GM18507 (cell line): Measurements from ENCODE around the gene HINT2.

Source experiments
- DNase-seq: peaks from one replicate; pipeline ENCODE4 v3.0.0; 2011; ENCODE audit warnings: low read depth; ENCODE audit not compliant: insufficient read length; ENCODE audit errors: extremely low spot score
- FAIRE-seq: peaks from 2 replicates; lab custom pipeline; 2011; peaks lifted over from hg19 to GRCh38; lab: Jason Lieb, UNC

The HINT2 gene

DNA sequence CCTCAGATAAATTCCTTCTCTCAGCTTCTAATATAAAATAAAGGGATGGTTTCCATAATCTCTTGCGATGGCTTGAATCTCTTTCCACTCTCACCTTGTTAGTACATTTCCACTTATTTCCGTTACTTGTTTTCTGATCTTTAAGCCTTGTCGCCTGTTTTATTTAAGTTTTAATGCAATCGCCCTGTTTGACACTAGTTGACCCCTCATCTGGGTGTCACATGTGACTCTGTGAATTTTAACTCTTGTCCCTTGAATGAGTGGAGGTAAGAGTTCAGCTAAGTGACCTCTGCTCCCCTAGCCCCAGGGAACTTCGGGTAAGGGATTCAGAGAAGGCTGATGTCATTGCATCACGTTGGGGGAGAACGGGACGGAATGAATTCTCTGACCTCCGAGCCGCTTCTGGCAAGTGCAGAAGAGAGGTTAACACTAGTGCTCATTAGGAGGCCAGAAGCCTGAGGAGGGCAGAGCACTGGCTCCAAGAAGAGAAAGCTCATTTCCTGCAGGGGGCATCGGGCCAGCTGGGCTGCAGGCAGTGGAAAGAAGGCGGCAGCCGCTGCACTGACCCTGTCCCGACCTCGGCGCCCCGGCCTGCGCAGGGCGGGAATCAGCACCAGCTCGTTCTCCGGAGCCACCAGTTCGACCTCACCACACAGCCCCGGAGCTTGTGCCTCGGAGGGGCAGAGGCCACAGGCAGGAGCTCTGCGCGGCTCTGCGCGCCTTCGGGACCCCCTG is 569 bp downstream of the HINT2 start:
- peak; percentile 81 for FAIRE-seq

DNA sequence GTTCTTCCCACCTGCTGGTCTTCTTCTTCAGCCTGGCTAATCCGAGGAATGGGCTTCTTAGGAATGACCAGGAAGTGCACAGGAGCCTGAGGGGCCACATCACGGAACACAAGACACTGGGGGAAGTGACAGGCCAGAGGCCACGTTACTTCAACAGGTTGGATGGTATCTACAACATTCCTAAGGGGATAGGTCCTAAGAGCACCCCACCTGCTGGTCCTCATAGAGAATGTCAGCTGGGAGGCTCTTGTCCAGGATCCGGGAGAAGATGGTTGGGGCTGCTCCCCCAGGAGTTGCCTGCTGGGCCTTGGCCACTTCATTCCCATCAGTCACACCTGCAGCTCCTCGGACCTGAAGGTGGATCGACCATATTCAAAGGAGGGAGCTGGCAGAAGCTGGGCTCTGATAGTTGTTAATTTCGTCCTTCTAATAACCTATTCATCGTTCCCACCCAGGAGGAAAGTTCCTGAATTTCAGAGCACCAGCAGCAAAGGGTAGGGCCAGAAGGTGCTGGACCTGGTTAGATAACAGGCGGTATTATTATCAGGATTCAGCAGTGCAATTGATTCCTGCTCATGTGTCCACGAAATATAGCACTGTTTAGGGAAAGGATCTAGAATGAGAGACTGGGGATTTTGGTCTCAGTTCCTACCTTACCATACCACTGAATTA is 1.3 kb downstream of the HINT2 start:
- DNase-seq (no peak), FAIRE-seq (no peak)

More for the DNA sequence above, 569 bp downstream of the HINT2 start:
- DNase-seq = no peak

DNA sequence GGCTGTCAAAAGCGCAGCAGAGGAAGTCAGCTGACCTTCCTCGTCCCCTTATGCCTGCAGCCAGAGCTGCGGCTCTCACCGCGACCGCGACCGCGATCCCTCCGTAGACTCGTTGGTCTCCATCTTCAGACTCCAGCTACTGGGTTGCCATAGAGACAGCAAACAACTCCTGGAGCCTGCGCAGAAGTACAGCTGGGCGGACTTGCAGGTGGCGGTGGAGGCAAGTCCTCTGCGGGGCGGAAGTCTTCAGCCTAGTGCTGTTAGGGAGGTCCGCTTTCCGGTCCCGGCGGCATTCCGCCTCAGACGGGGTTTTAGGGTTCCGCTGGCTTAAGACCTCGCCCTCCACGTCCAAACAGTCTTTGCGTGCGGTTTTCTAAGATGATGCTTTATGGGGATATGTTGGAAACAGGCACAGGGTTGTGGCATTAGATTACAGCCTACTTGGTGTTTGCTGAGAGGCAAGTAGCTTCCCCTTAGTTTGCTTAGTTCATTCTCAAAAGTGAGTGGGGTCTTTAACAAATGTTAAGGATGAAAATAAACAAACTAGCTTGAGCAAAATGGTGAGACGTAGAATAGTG is 2.7 kb downstream of the HINT2 start, which contains the start of gene SPAG8:
Gene SPAG8 (minus strand): TSS at position 238 of the 578 bp plus-strand sequence. CDS start 115 bp downstream, at position 123.
- FAIRE-seq (peak; percentile 99), DNase-seq (peak; percentile 91)

DNA sequence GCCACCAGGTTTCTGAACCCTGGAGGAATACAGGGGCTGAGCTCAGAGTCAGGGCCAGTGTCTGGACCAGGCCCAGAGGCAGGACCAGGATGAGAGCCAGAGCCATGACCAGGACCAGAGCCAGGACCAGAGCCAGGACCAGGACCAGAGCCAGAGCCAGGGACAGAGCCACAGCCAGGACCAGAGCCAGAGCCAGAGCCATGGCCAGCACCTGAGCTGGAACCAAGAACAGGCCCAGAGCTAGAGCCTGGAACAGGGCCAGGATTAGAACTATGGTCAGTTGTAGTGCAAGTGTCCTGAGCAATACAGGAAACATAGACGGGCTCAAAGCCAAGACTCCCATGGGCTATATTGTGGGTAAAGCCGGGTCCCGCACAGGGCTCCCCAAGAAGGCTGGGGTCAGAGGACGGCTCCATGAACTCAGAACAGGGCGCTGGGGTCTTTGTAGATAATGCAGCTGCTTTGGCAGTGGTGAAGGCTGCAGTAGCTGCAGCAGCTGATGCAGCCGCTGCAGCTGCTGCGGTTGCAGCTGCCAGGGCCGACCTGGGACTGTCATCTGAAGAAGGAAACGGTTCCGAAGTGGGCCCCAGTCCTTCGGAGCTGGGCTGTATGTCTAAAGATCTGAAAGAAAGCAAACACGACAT is 3.3 kb downstream of the HINT2 start:
- no peak for FAIRE-seq
- DNase-seq = no peak

DNA sequence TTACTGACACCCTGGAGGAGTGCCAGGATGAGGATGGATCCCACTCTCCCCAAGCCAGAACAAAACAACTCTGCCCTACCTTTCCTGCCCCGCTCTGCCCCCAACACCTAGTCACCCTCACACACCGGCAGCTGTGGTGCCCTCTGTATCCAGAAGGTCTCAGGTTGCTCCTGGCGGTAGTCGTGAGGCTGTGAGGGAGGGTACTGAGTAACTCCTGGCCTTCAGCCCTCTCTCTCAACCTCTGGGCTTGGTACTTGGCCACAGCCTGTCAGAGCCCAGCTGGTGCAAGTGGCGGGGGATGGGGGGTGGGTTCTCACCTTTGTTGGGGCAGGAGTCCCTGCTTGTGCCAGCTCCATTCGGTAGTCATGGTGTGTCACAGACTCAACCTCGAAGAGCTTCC is 4.7 kb downstream of the HINT2 start:
- DNase-seq (no peak), FAIRE-seq (no peak)

DNA sequence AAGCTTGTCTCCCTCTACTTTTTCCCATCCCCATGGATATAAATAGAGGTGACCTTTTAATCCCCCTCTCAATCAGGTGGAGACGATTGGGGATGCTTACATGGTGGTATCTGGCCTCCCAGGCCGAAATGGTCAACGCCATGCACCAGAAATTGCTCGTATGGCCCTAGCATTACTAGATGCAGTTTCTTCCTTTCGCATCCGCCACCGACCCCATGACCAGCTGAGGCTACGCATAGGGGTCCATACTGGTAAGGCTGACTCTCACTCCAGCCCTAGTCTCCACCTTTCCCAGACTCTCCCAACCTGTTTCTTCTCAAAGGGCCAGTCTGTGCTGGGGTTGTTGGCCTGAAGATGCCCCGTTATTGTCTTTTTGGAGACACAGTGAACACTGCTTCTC is 6.4 kb downstream of the HINT2 start:
- FAIRE-seq (no peak), DNase-seq (no peak)

DNA sequence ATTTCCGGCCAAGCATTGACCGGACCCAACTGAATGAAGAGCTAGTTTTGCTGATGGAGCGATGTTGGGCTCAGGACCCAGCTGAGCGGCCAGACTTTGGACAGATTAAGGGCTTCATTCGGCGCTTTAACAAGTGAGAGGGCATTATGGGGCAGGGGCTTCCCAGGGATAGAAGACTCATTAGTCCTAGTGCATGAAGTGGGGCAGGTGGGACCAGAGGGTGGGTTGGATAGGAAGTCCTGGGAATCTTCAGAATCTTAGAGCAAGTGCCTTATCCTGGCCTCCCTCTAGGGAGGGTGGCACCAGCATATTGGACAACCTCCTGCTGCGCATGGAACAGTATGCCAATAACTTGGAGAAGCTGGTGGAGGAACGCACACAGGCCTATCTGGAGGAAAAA is 8.7 kb downstream of the HINT2 start:
- DNase-seq = no peak
- FAIRE-seq = no peak

DNA sequence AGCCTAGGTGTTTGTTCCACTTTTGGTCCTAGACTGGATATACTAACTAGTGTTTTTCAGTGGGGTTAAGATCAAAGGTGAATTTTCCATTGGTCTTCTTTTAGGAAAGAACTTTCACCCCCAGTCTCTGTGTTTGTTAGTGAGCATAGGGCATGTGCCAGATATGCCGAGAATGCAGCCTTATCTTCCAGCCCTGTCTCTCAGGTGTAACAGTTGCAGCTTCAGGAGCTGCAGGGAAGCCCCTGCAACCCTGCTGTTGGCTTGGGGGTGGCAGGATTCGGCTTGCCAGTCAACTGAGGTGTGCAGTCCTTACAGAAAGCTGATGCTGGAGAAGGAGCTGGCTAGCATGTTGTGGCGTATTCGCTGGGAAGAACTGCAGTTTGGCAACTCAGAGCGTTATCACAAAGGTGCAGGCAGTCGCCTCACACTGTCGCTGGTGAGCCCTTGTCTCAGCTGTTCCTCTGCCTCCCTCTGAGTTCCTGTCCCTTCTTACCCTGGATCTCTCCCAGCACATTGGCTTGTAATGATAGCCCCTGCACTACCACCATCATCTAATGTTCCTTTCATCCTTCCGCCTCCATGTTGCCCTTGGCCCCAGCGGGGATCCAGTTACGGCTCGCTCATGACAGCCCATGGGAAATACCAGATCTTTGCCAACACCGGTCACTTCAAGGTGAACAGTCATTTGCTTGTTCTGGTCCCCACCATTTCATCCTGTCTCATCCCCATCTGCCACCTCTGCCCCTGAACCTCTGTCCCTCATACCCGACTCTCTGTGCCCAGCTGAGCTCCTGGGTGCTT is 13.3 kb downstream of the HINT2 start:
- DNase-seq = no peak
- FAIRE-seq = no peak

DNA sequence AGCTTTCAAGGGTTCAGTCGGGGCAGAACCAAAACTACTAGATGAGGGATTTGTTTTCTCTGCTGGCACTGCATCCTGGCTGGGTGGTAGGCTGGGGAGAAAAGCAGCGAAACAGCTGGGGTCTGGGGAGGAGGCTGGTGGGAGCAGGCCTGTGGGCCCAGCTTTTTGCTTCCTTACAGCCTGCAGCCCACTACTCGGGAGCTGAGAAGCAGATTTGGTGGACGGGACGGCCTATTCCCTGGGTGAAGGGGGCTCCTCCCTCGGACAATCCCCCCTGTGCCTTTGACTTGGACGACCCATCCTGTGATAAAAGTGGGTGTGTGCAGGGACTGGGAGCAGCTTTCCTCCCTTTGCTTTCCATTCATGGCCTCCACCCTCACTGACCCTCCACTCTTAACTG is 14.3 kb downstream of the HINT2 start:
- DNase-seq (no peak), FAIRE-seq (no peak)

DNA sequence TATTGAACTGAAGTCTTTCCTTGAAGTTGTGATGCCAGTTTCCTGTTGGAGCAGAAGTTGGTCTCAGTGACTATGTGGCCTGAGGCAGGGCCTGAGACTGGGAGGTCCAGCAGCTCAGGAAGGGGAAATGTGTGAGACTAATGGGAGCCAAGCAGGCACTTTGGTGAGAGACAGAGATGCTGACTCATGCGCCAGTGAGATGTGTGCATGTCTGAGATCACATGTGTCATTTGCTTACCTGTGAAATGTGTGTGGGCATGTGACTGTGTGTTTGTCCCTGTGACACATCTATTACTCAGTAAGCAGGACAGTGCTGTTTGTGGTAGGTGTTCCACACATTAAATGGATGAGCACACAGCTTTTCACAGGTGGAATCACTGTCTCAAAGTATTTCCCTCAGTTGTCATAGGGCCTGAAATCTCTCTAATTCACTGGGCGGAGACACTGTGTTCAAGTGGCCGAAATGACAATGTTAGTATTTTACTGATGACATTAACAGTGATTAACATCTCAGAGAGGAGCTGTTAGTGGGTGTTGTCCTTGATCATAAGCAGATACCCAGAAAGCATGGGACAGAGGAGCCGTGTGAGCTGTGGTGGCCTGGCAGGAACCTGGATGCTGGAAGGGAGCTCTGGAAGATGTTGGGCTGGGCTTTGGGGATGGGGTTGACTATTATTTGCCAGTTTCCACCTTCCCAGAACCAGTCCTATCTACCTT is 16.0 kb downstream of the HINT2 start:
- peak; percentile 47 for FAIRE-seq
- DNase-seq = no peak

DNA sequence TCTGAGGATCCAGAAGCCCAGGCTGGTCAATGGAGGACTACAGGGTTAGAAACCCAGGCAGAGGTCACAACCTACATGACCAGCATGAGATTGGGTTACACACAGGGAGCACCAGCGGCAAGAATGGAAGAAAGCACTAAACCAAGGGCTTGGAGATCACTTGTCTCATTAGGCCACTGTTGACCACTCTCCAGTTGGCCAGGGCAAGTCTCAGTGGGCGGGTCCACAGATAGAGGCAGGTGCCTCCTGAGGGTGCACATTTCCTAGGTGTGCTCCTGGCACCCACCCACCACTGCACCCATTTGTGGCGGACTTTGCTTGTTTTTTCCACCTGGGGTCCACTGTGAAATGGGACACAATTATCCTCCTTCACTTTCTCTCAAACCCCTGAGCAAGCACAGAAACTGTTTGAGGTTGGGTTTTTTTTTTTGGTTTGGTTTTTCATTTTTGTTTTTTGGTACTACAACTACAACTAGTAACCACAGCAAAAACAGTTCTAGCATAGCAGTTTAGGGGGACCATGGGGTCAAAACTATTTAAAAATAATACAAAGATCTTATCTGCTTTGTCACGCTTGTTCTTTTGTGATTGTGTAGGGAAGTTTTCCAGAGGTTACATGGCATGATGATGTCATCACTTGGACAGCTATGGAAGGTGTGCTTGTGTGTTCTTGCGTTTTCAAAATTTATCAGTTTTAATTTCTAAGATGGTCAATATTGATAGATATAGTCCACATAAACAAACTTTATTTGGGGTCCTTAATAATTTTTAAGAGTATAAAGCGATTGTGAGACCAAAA is 17.3 kb downstream of the HINT2 start:
- FAIRE-seq (no peak), DNase-seq (no peak)

DNA sequence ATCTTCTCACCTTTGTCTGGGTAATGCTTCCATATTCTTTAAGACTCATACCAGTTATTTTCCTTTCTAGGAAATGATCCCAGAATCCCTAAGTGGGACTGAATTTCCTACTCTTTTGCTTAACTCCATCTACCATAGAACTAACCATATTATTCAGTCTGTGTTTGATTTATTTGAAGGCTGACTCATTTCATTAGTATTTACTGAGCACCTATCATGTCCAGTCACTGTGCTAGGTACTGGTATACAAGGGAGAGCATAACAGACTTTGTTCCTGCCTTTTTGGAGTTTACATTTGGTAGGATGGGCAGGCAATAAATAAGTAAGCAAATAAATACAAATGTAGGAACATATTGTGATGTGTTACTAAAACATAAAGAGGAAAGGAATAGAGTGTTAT is 19.1 kb downstream of the HINT2 start:
- FAIRE-seq (no peak), DNase-seq (no peak)

DNA sequence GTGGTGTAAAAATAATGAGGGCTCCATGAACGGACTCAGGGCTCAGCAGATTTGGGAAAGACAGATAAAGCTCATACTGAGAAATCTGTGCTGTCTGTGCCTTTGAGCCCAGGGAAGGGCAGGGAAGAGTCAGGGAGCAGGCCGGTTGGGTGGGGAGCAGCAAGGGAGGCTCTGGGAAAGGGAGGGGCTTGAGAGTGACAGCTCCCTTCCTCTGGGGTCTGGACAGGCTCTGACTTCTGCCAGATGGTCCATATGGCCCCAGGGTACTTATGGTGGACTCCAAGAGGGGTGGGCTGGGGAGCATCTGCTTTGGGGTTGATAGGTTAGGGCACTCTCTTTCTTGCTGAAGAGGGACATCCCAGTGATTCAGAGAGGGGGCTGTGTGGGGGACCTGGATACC is 21.4 kb downstream of the HINT2 start:
- no peak for FAIRE-seq
- DNase-seq = no peak

DNA sequence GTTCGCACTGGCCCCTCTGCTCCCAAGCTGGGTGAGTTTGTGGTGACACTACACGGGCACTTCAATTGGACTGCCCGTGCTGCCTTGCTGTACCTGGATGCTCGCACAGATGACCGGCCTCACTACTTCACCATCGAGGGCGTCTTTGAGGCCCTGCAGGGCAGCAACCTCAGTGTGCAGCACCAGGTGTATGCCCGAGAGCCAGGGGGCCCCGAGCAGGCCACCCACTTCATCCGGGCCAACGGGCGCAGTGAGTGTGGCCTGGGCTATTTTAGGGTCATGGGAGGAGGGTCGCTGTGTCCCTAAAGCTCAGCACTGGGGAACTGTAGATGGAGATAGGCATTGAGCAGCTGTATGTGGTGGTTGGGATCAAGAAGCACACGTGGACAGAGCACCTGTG is 22.0 kb downstream of the HINT2 start:
- DNase-seq (no peak), FAIRE-seq (no peak)

DNA sequence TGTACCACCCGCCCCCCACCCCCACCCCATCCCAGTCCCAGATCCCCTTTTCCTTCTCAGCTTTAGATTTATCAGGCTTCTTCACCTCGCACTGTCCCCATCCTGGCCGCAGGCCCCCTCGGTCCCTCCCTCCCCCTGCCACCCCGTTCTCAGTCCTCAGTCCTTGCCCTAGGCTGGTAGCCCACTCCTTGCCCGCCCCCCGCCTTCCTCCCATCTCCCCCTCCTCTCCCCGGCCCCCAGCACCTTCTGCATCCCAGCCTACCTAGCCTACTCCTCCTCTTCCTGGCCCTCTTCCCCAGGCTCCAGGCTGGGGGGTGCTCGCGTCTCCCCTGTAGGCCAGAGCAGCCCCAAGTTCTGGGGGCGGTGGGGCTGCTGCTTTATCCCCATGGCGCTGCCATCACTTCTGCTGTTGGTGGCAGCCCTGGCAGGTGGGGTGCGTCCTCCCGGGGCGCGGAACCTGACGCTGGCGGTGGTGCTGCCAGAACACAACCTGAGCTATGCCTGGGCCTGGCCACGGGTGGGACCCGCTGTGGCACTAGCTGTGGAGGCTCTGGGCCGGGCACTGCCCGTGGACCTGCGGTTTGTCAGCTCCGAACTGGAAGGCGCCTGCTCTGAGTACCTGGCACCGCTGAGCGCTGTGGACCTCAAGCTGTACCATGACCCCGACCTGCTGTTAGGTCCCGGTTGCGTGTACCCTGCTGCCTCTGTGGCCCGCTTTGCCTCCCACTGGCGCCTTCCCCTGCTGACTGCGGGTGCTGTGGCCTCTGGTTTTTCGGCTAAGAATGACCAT is 22.6 kb downstream of the HINT2 start:
- FAIRE-seq (no peak), DNase-seq (no peak)

DNA sequence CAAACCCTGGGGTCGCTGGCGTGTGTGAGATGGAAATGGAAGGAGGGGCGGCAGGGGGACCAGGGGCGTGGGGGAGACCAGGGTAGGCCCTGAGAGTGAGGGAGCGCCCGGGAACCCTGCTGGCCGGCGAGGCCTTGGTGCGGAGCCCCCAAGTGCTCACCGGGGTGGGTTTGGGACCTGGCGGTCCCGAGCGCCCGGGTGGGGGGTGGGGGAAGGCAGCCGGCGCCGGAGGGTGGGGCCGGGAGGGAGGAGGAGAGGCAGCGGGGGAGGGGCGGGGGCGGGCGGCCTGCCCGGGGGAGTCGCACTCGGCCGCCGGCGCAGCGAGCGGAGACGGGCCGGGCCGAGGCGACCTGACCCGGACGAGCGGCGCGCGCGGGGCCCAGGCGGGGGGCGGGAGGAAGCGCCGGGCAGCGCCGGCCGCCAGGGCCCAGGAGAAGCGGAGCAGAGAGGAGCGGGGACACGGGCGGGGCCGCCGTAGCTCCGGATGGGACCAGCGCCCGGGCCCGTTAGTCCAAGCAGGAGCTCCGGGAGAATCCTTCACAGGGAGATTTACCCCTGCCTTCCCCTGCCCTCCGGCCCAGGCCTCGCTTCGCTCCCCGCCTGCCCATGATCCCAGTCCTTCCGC is 23.4 kb downstream of the HINT2 start, which contains the start of gene NPR2:
Gene NPR2 (plus strand): TSS at position 295 of the 625 bp plus-strand sequence. CDS start 818 bp downstream, outside the sequence.
- FAIRE-seq = no peak
- DNase-seq = no peak
